ENCODE measurements around the gene MAGI2. TPM values are rescaled to one million over a fixed set of nuclear protein-coding genes. Genes with fewer than 3 reads are reported as not detected.

The MAGI2 gene
- total RNA-seq, 1 experiment from 2014 or later: 0.22 TPM

GRCh38 chr7:78168865-78169264 is 1284.6 kb downstream of the MAGI2 start:
- Histone ChIP-seq H3K9me2 (ENCODE audit: insufficient read depth) (no peaks in the 10 kb centered on the region), H3K4me3 (replicated peaks in 1 of 2; ENCODE audit: low read depth in 1 of 2, low read length in 2 of 2) (no peak overlapping the region), H2AFZ (ENCODE audit: low read depth, low read length, poor library complexity, severe bottlenecking) (no peak overlapping the region), H3K4me2 (ENCODE audit: low read length) (no peak overlapping the region), H3K27me3 (ENCODE audit: insufficient read depth, low read length) (peaks cover 66% of the 10 kb centered on the region), H3K27ac (ENCODE audit: low read depth, low read length) (no peak overlapping the region), H3K9me3 (ENCODE audit: control insufficient read depth in 1 of 2, insufficient read depth in 1 of 2, low read depth in 1 of 2, low read length in 2 of 2) (no peaks in the 10 kb centered on the region), H3K4me1 (ENCODE audit: control insufficient read depth in 1 of 2, insufficient read depth in 2 of 2, low read length in 2 of 2) (no peaks in the 10 kb centered on the region), H3K79me2 (ENCODE audit: insufficient read depth, low read length) (no peaks in the 10 kb centered on the region), H3K36me3 (ENCODE audit: control insufficient read depth in 1 of 2, insufficient read depth in 2 of 2, low read length in 2 of 2) (no peaks in the 10 kb centered on the region), H4K20me1 (ENCODE audit: insufficient read depth) (no peaks in the 10 kb centered on the region), H3K9ac (ENCODE audit: low read length) (no peak overlapping the region)
- ChIA-PET POLR2A (no interaction called here), CTCF (no interaction called here), RAD21 (ENCODE audit: low non-redundant PET in 1 of 2, low total read pairs in 2 of 2, uncharacterized antibody in 2 of 2, unreplicated experiment in 2 of 2) (no interaction called here)
- no peak for ATAC-seq
- BruUV-seq (replicated peaks): no TSS peak
- intact Hi-C loops (cut with micrococcal nuclease): no loop called here
- TF ChIP-seq CBX3 (IDR thresholded peaks at IDR 0.05; ENCODE audit: low read depth): no peak
- no peak for TF ChIP-seq MAX (IDR thresholded peaks at IDR 0.05)
- TF ChIP-seq YY1 (IDR thresholded peaks at IDR 0.05; ENCODE audit: extremely low read depth, insufficient replicate concordance, low read depth, low read length): no peak
- TF ChIP-seq CEBPB (IDR thresholded peaks at IDR 0.05; ENCODE audit: low read depth): no peak
- no peak for TF ChIP-seq ZBTB33 (IDR thresholded peaks at IDR 0.05; ENCODE audit: extremely low read depth, insufficient replicate concordance, low read length)
- TF ChIP-seq RAD21 (IDR thresholded peaks at IDR 0.05; ENCODE audit: low read depth): no peak
- no peak for TF ChIP-seq EZH2 (IDR thresholded peaks at IDR 0.05)
- TF ChIP-seq ZNF274 (IDR thresholded peaks at IDR 0.05; ENCODE audit: low read depth, low read length): no peak
- TF ChIP-seq EZH2phosphoT487 (IDR thresholded peaks at IDR 0.05; ENCODE audit: borderline replicate concordance): no peak
- TF ChIP-seq TCF7L2 (IDR thresholded peaks at IDR 0.05; ENCODE audit: borderline replicate concordance, extremely low read depth, insufficient read depth, insufficient read length): no peak
- no peak for TF ChIP-seq SRF (IDR thresholded peaks at IDR 0.05; ENCODE audit: low read depth)
- TF ChIP-seq EGR1 (IDR thresholded peaks at IDR 0.05; ENCODE audit: low read depth): no peak
- TF ChIP-seq POLR2A (IDR thresholded peaks at IDR 0.05; ENCODE audit: borderline replicate concordance, extremely low read depth, insufficient read depth, insufficient read length): no peak
- TF ChIP-seq CTCF (IDR thresholded peaks at IDR 0.05 in 2 of 3, conservative IDR thresholded peaks at IDR 0.05 in 1 of 3; ENCODE audit: borderline replicate concordance in 1 of 3, insufficient read depth in 1 of 3, low read depth in 2 of 3, low read length in 2 of 3): no peak
- no peak for DNase-seq (ENCODE audit: low read depth, low spot score)
